H9 (cell line): ENCODE results near the gene ACVR1. TPM values are rescaled to one million over a fixed set of nuclear protein-coding genes. Genes with fewer than 3 reads are reported as not detected.

ENCODE experiments used
- DNase-seq: peaks from one replicate; pipeline ENCODE4 v3.0.0-alpha.2; 2017
- H2AFZ ChIP-seq: one replicate; pipeline ENCODE4 v1.6.1; 2013; ENCODE audit warnings: mild to moderate bottlenecking, low read length, control low read depth, moderate library complexity
- H2AK5ac ChIP-seq: 2 replicates; pipeline ENCODE4 v1.6.1; 2013; ENCODE audit warnings: low read length, control low read depth, mixed read lengths; ENCODE audit not compliant: insufficient read length
- H2BK120ac ChIP-seq: one replicate; pipeline ENCODE4 v1.6.1; 2013; ENCODE audit warnings: low read depth, mild to moderate bottlenecking, low read length, control low read depth, inconsistent platforms; ENCODE audit not compliant: poor library complexity, severe bottlenecking
- H2BK12ac ChIP-seq: 2 replicates; pipeline ENCODE4 v1.6.1; 2013; ENCODE audit warnings: low read length, control low read depth, mixed read lengths, low read depth; ENCODE audit not compliant: insufficient read length
- H2BK15ac ChIP-seq: 2 replicates; pipeline ENCODE4 v1.6.1; 2013; ENCODE audit warnings: low read depth, low read length, control low read depth
- H2BK20ac ChIP-seq: one replicate; pipeline ENCODE4 v1.6.1; 2013; ENCODE audit warnings: low read depth, mild to moderate bottlenecking, low read length, control low read depth, inconsistent platforms; ENCODE audit not compliant: poor library complexity, severe bottlenecking
- H2BK5ac ChIP-seq: 2 replicates; pipeline ENCODE4 v1.6.1; 2013; ENCODE audit warnings: low read length, control low read depth, mixed read lengths; ENCODE audit not compliant: insufficient read length
- H3K14ac ChIP-seq: 2 replicates; pipeline ENCODE4 v1.6.1; 2013; ENCODE audit warnings: low read length, control low read depth; ENCODE audit not compliant: insufficient read depth
- H3K18ac ChIP-seq: 2 replicates; pipeline ENCODE4 v1.6.1; 2013; ENCODE audit warnings: low read depth, mild to moderate bottlenecking, mixed read lengths, low read length, control low read depth; ENCODE audit not compliant: insufficient read length
- H3K23ac ChIP-seq: 2 replicates; pipeline ENCODE4 v1.6.1; 2013; ENCODE audit warnings: low read length, control low read depth, mixed read lengths, low read depth; ENCODE audit not compliant: insufficient read length
- H3K23me2 ChIP-seq: 2 replicates; pipeline ENCODE4 v1.6.1; 2013; ENCODE audit warnings: low read depth, mild to moderate bottlenecking, mixed read lengths, low read length, control low read depth; ENCODE audit not compliant: insufficient read length, poor library complexity, severe bottlenecking
- H3K27ac ChIP-seq: 2 replicates; pipeline ENCODE4 v1.5.1; 2013; ENCODE audit warnings: low read length, control low read depth, mixed read lengths, low read depth; ENCODE audit not compliant: insufficient read length
- H3K27me3 ChIP-seq: 2 replicates; pipeline ENCODE4 v1.6.1; 2013; ENCODE audit warnings: low read length, control low read depth, inconsistent platforms; ENCODE audit not compliant: insufficient read depth
- H3K4ac ChIP-seq: 2 replicates; pipeline ENCODE4 v1.6.1; 2013; ENCODE audit warnings: low read depth, mild to moderate bottlenecking, control low read depth, inconsistent platforms, low read length, moderate library complexity
- H3K4me1 ChIP-seq: 2 replicates; pipeline ENCODE4 v1.6.1; 2013; ENCODE audit warnings: low read length, control low read depth, inconsistent platforms; ENCODE audit not compliant: insufficient read depth
- H3K4me2 ChIP-seq: 2 replicates; pipeline ENCODE4 v1.6.1; 2013; ENCODE audit warnings: low read length, control low read depth, mixed read lengths; ENCODE audit not compliant: insufficient read length, insufficient read depth
- H3K56ac ChIP-seq: 2 replicates; pipeline ENCODE4 v1.6.1; 2013; ENCODE audit warnings: low read depth, mild to moderate bottlenecking, mixed read lengths, low read length, control low read depth; ENCODE audit not compliant: insufficient read length
- H3K79me1 ChIP-seq: 2 replicates; pipeline ENCODE4 v1.6.1; 2013; ENCODE audit warnings: low read depth, mild to moderate bottlenecking, moderate library complexity, low read length, control low read depth, inconsistent platforms; ENCODE audit not compliant: insufficient read depth, poor library complexity, severe bottlenecking
- H3K79me2 ChIP-seq: 2 replicates; pipeline ENCODE4 v1.6.1; 2013; ENCODE audit warnings: low read length, control low read depth, inconsistent platforms; ENCODE audit not compliant: insufficient read depth
- H3K9ac ChIP-seq: 2 replicates; pipeline ENCODE4 v1.6.1; 2013; ENCODE audit warnings: low read length, control low read depth, mixed read lengths; ENCODE audit not compliant: insufficient read length; ENCODE audit errors: extremely low read depth
- H3K9me3 ChIP-seq: one replicate; pipeline ENCODE4 v1.6.1; 2013; ENCODE audit warnings: low read depth, low read length, inconsistent platforms; ENCODE audit not compliant: control insufficient read depth
- H3T11ph ChIP-seq: one replicate; pipeline ENCODE4 v1.6.1; 2013; ENCODE audit warnings: mild to moderate bottlenecking, low read length, control low read depth, inconsistent platforms
- H4K20me1 ChIP-seq: one replicate; pipeline ENCODE4 v1.6.1; 2013; ENCODE audit not compliant: control insufficient read depth, insufficient read length, insufficient read depth
- H4K5ac ChIP-seq: 2 replicates; pipeline ENCODE4 v1.6.1; 2013; ENCODE audit warnings: low read depth, mild to moderate bottlenecking, mixed read lengths, low read length, control low read depth; ENCODE audit not compliant: insufficient read length
- H4K8ac ChIP-seq: replicated peaks from 2 replicates; pipeline ENCODE4 v1.6.1; 2013; ENCODE audit warnings: low read length, control low read depth, mixed read lengths, low read depth; ENCODE audit not compliant: insufficient read length
- H4K91ac ChIP-seq: 2 replicates; pipeline ENCODE4 v1.6.1; 2013; ENCODE audit warnings: low read depth, mild to moderate bottlenecking, moderate library complexity, mixed read lengths, low read length, control low read depth; ENCODE audit not compliant: insufficient read length
- H3K27ac Mint-ChIP-seq, 3 experiments: 2 replicates in 2 of 3; 3 replicates in 1 of 3; pipeline ENCODE4 v1.8.0; 2020 to 2021; ENCODE audit warnings: mixed read lengths in 3 of 3, mild to moderate bottlenecking in 1 of 3, moderate library complexity in 1 of 3
- H3K27me3 Mint-ChIP-seq: 2 replicates; pipeline ENCODE4 v1.8.0; 2021; ENCODE audit warnings: low read depth, mild to moderate bottlenecking, moderate library complexity, mixed read lengths
- H3K36me3 Mint-ChIP-seq, 3 experiments: 2 replicates in 2 of 3; 3 replicates in 1 of 3; pipeline ENCODE4 v1.8.0; 2020 to 2021; ENCODE audit warnings: low read depth in 3 of 3, mixed read lengths in 3 of 3; ENCODE audit not compliant: insufficient read depth in 1 of 3
- H3K4me1 Mint-ChIP-seq, 2 experiments: 2 replicates each; pipeline ENCODE4 v1.8.0; 2020; ENCODE audit warnings: mixed read lengths in 2 of 2
- H3K4me3 Mint-ChIP-seq, 2 experiments: 2 replicates in 1 of 2; 3 replicates in 1 of 2; pipeline ENCODE4 v1.8.0; 2020 to 2021; ENCODE audit warnings: mild to moderate bottlenecking in 2 of 2, mixed read lengths in 2 of 2, moderate library complexity in 1 of 2
- H3K9me3 Mint-ChIP-seq, 2 experiments: 2 replicates in 1 of 2; 3 replicates in 1 of 2; pipeline ENCODE4 v1.8.0; 2020; ENCODE audit warnings: mild to moderate bottlenecking in 2 of 2, mixed read lengths in 2 of 2, moderate library complexity in 1 of 2
- CTCF ChIP-seq: fragments of 200-600 bp; sonication (generic); conservative IDR thresholded peaks from 3 replicates; pipeline ENCODE4 v1.8.0; 2021; ENCODE audit warnings: antibody characterized with exemption, mild to moderate bottlenecking
- WGBS: extraction: QIAGEN DNeasy Blood & Tissue Kit; methylation state at CpG from one replicate; pipeline ENCODE4 v1.1.7; 2013; ENCODE audit warnings: missing lambda C conversion rate, low lambda C conversion rate, mixed read lengths; ENCODE audit not compliant: insufficient read length; ENCODE audit errors: extremely low coverage; 5-methylcytosine and 5-hydroxymethylcytosine counted together
- total RNA-seq: library from RNA; stranded (reverse); gene quantifications from 2 replicates; pipeline ENCODE4 v1.2.1, GENCODE V29; 2021

The ACVR1 gene
- total RNA-seq, 1 experiment from 2014 or later = 21.2 TPM

DNA sequence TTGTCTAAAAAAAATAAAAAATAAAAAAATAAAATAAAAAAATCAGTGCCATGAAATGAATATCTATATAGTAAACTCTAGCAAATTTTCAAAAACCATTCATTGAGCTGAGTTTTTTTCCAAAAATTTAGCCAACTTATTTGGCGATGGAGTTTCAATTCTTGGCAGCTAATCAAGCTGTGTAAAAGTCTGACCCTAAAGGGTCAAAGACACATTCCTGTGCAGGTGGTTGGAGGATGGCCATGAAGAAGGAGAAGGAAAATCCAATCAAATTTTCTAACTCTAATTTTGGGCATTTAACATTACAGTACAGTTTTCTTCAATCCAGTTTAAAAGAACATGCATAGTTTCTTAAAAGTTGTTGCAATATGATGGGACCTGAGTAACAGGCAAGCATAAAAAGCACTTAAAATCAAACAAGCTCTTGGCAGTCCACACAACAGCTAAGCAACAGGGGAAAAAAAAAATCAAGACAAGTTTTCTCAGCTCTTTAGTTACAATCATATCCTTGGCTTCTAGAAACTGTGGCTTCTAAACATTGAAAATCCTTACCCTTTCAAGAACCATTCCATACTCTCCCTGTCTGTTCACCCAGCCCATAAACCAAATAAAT lies 54.5 kb downstream of the ACVR1 start:
- H2AFZ ChIP-seq = no peak overlapping the region
- no peak for TF ChIP-seq CTCF
- no peak overlapping the region for H3T11ph ChIP-seq
- H3K27ac Mint-ChIP-seq = peak overlapping the region in 1 of 3 experiments; percentile 10; a peak in 1 of 7 replicates
- no peaks in the 10 kb centered on the region for H3K27me3 ChIP-seq
- H3K4ac ChIP-seq = no peak overlapping the region
- DNase-seq = no peak
- no peak overlapping the region for H3K14ac ChIP-seq
- peaks cover 11 to 22% (median 19%) of the 10 kb centered on the region in 3 experiments; a peak in 6 of 7 replicates for H3K36me3 Mint-ChIP-seq
- no peak overlapping the region for H4K5ac ChIP-seq
- H3K79me1 ChIP-seq = no peaks in the 10 kb centered on the region
- H3K4me1 ChIP-seq = no peaks in the 10 kb centered on the region
- peaks cover 0 to 5% of the 10 kb centered on the region in 2 experiments; a peak in 1 of 4 replicates for H3K4me1 Mint-ChIP-seq
- no peak overlapping the region for H3K4me2 ChIP-seq
- no peaks in the 10 kb centered on the region for H3K9me3 ChIP-seq
- H2BK15ac ChIP-seq = no peak overlapping the region
- WGBS = no CpG with 5 or more reads among the region's 1 CpG
- no peaks in the 10 kb centered on the region for H4K20me1 ChIP-seq
- H3K18ac ChIP-seq = no peak overlapping the region
- H2BK5ac ChIP-seq = no peak overlapping the region
- no peaks in the 10 kb centered on the region for H3K27me3 Mint-ChIP-seq
- no peak overlapping the region for H4K91ac ChIP-seq
- H3K9ac ChIP-seq = no peak overlapping the region
- no peak overlapping the region for H4K8ac ChIP-seq
- H3K23ac ChIP-seq = no peak overlapping the region
- no peaks in the 10 kb centered on the region for H3K23me2 ChIP-seq
- H3K27ac ChIP-seq = no peak overlapping the region
- no peak overlapping the region for H3K4me3 Mint-ChIP-seq
- no peak overlapping the region for H2AK5ac ChIP-seq
- no peak overlapping the region for H3K56ac ChIP-seq
- H3K79me2 ChIP-seq = no peaks in the 10 kb centered on the region
- no peak overlapping the region for H2BK12ac ChIP-seq
- no peak overlapping the region for H2BK120ac ChIP-seq
- H2BK20ac ChIP-seq = no peak overlapping the region
- H3K9me3 Mint-ChIP-seq = no peaks in the 10 kb centered on the region
